ENCODE data around the gene GPR156. TPM values are rescaled to one million over a fixed set of nuclear protein-coding genes. Genes with fewer than 3 reads are reported as not detected.
"Not testable (repeated sequence)": the region's sequence is repeated elsewhere in the genome, so short reads cannot be mapped to it uniquely, and the experiment has no call there.

GPR156 gene
- total RNA-seq, 4 donors from 2014 or later = 0.46 to 0.79 (median 0.62) TPM

DNA sequence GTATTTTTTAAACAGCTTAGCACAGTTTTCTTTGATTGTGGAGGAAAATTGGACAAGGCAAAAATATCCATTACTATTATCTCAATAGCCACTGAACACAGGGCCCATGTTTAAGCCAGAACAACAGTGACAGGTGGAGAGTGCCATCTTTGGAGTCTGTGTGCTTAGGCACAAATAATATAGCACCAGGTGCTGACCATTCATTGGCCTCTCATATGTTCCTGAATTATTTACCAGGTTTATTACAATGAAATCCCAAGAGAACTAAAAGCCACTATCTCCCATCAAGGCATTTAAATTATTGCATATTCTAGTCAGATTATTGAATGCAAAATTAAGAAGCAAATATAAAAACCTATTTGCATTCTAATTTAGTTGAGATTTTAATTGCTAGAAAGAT lies 39.6 kb downstream of the GPR156 start:
- TF ChIP-seq, protein P1, sequence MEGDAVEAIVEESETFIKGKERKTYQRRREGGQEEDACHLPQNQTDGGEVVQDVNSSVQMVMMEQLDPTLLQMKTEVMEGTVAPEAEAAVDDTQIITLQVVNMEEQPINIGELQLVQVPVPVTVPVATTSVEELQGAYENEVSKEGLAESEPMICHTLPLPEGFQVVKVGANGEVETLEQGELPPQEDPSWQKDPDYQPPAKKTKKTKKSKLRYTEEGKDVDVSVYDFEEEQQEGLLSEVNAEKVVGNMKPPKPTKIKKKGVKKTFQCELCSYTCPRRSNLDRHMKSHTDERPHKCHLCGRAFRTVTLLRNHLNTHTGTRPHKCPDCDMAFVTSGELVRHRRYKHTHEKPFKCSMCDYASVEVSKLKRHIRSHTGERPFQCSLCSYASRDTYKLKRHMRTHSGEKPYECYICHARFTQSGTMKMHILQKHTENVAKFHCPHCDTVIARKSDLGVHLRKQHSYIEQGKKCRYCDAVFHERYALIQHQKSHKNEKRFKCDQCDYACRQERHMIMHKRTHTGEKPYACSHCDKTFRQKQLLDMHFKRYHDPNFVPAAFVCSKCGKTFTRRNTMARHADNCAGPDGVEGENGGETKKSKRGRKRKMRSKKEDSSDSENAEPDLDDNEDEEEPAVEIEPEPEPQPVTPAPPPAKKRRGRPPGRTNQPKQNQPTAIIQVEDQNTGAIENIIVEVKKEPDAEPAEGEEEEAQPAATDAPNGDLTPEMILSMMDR (IDR thresholded peaks at IDR 0.05) = no peak
- no peak for ATAC-seq (ENCODE audit: low FRiP score)

DNA sequence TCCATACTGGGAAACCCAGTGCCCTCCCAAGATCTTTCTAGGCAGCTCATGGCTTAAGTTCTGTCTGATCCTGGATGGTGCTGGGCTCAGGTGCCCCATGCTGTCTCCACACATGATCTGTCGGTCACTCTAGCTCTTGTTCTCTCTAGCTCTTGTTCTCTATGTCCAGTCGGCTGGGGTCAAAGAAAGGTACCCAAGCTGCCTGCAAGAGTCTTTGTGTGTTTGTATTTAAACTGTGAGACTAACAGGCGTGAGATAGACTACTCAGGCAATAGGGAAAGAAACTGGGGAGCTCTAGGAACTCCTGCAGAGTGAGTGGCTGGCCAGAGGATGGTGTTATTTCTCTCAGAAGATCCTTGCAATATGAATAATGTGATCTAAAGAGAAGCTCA lies 40.2 kb downstream of the GPR156 start:
- TF ChIP-seq, protein P1 (IDR thresholded peaks at IDR 0.05) = no peak
- DNase-seq (ENCODE audit: low spot score) (no peak), ATAC-seq (ENCODE audit: low FRiP score) (no peak)

More for the DNA sequence above, 39.6 kb downstream of the GPR156 start:
- no peak for DNase-seq (ENCODE audit: low spot score)

GRCh38 chr3:120239644-120240043 lies 45.4 kb downstream of the GPR156 start:
- DNase-seq (ENCODE audit: low spot score) = no peak
- TF ChIP-seq, protein P1 (IDR thresholded peaks at IDR 0.05) = no peak
- ATAC-seq (ENCODE audit: low FRiP score) = no peak

GRCh38 chr3:120227710-120228347 lies 57.2 kb downstream of the GPR156 start:
- no peak for DNase-seq (ENCODE audit: low spot score)

DNA sequence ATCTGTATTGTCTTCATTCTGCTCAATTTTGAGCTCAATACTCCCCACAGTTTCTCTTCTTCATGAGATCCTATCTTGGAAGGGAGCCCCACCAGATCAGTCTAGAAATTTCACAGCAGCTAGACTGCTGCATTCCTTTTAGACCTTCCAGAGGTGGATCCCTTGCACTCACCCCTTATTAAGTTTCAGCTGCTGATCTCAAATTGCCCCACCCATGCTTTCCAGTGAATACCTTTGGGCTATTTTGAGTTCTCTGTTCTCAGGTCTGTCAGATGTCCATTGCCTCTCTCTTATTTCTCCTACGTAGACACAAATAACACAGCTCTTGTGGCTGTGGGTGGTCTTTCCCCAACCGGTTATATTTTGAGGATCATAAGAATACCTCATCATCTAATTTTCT lies 60.8 kb downstream of the GPR156 start:
- no peak for ATAC-seq (ENCODE audit: low FRiP score)
- TF ChIP-seq, protein P1 (IDR thresholded peaks at IDR 0.05) = no peak
- no peak for DNase-seq (ENCODE audit: low spot score)

More at GRCh38 chr3:120227710-120228347, 57.2 kb downstream of the GPR156 start:
- no peak for ATAC-seq (ENCODE audit: low FRiP score)
- TF ChIP-seq, protein P1 (IDR thresholded peaks at IDR 0.05) = no peak

DNA sequence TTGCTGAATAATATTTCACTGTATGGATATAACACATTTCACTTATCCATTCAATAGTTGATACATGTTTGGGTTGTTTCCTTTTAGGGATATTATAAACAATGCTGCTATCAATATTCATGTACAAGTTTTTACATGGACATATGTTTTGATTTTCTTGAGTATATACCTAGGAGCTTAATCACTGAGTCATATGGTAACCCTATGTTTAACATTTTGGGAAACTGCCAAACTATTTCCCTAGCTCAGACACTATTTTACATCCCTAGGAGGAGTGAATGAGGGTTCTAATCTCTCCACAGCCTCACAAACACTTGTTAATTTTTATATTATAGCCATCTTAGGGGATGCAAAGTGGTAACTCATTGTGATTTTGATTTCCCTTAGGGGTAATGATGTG lies 66.0 kb downstream of the GPR156 start:
- TF ChIP-seq, protein P1 (IDR thresholded peaks at IDR 0.05) = no peak
- no peak for DNase-seq (ENCODE audit: low spot score)
- ATAC-seq (ENCODE audit: low FRiP score) = no peak

DNA sequence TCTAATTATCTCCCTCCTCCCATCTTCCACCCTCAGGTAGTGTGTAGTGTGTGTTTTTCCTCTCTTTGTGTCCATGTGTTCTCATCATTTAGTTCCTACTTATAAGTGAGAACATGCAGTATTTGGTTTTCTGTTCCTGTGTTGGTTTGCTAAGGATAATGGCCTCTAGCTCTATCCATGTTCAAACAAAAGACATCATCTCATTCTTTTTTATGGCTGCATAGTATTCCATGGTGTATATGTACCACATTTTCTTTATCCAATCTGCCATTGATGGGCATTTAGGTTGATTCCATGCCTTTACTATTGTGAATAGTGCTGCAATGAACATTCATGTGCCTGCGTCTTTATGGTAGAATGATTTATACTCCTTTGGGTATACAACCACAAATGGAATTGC lies 68.4 kb downstream of the GPR156 start:
- not testable (repeated sequence) for ATAC-seq (ENCODE audit: low FRiP score); DNase-seq (ENCODE audit: low spot score)
